HG03097 (cell line): Measurements from ENCODE around the gene TTC16.
"Not testable (repeated sequence)": the region's sequence is repeated elsewhere in the genome, so short reads cannot be mapped to it uniquely, and the experiment has no call there.

Source experiments
- ATAC-seq: cut with Tn5 transposase; IDR thresholded peaks from one replicate; pipeline ENCODE4 v1.9.1; 2021; ENCODE audit not compliant: unreplicated experiment, low FRiP score

TTC16 gene

GRCh38 chr9:127780126-127780885 lies 64.4 kb downstream of the TTC16 start:
- no peak for ATAC-seq

GRCh38 chr9:127780909-127781308 lies 65.0 kb downstream of the TTC16 start:
- ATAC-seq, result not testable (repeated sequence)
